ENCODE measurements around the gene PIP4K2A.

PIP4K2A gene

DNA sequence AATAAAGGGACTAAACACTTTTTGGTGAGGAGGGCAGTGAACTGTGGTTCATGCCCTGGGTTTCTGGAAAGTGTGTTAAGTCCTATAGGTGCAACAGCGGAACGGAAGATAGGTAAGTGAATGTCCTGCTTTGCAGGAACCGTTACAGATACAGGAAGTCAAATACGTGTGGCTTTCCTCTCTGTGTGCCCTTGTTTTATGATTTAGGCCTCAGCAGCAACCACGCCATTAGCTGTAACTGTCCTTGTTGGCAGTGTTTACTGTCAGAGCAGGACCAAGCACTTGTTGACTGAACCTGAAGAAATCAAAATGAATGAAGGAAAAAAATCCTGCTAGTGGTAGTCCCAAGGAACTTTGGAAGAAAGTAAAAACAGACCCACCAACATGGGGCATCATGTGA lies 150.3 kb downstream of the PIP4K2A start:
- in situ Hi-C loops (cut with MboI; ENCODE audit: low sequenced_read_pairs): loop anchor here (25.0 kb wide), 1 partner anchor 423 kb away; no protein-coding TSS in a partner anchor

DNA sequence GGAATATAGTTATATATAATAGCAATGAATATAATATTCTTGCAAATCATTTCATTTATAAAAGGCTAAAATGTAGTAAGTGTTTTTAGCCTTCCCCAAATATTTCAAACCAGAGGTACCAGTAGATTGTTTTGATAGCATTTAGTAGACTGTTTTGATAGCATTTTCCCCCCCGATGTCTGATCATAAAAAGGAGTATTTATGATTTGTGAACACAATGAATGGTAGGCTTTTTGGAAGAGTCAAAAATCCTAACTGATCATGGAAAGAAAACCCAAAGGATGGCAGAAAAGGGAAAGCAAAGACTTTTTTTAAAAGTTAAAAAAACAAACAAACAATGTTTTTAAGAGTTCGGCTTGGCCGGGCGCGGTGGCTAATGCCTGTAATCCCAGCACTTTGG lies 152.5 kb downstream of the PIP4K2A start:
- in situ Hi-C loops (cut with MboI; ENCODE audit: low sequenced_read_pairs): loop anchor here (25.0 kb wide), 1 partner anchor 425 kb away; no protein-coding TSS in a partner anchor

DNA sequence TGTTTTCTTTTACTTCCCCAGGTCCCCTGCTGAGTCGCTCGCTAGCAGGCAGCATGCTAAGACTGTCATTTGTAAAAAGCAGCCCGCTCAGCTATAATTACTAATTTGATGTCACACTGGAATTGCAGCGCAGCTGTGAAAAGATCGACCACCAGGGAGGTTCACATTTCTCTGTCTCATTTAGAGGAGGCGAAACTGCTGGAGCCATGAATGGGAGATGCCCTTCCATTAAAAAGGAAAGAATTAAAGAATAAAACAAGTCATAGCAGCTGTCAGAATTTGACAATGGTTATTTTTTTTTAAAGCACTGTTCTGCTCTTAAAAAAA lies 153.5 kb downstream of the PIP4K2A start:
- in situ Hi-C loops (cut with MboI; ENCODE audit: low sequenced_read_pairs): loop anchor here (25.0 kb wide), 1 partner anchor 426 kb away; no protein-coding TSS in a partner anchor

DNA sequence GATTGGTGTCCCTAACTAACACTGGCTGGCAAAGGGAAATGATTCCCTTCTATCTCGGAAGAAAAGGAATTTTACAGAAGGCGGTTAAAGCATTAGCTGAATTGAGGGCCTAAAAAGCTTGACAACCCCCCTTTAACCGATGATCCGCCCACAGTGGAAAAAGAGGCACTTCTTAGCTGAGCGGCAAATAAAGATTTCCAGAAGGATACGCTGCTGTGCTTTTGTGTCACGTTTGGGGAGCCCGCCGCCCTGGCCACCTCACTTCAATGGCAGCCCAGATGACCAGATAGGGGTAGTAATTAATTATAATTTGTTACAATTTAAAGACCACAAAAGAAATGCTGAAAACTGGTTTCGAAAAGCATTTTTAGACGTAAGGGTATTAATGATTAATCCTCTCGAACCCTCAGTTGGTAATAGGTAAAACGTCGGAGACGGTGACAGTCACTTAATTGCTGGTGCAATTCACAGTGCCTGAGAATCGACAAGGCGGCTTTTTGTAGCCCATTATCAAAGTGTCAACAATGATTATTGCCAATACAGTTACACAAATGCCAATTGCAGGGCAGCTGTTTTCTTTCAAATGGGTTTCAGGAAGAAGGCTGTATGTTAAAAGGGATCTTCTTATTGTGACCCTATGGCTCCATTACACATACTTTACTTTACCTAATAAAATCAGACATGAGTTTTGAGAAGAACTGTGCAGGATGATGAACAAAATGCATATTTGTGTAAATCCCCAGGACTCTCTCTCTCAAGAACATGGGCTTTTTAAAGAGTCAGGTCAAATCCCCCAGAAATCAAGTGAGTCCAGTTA lies 154.1 kb downstream of the PIP4K2A start:
- in situ Hi-C loops (cut with MboI; ENCODE audit: low sequenced_read_pairs): loop anchor here (25.0 kb wide), 1 partner anchor 427 kb away; no protein-coding TSS in a partner anchor

DNA sequence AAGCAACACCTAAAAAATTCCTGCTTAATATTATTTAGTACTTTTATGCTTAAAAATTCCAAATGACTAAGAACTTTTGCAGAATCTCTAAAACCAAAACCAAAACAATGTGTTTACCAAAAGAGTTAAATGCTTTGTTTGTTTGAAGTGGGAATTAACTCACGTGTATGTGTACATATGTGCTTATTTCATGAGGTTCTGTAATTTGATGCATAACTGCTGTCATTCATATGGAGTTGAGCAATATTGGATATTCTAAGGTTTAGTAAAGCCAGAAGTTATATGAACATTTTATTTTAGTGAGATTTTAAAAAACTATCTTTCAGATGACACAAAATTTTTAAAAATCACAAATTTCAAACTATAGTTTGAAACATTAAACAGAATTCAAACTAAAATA lies 157.1 kb downstream of the PIP4K2A start:
- in situ Hi-C loops (cut with MboI; ENCODE audit: low sequenced_read_pairs): loop anchor here (25.0 kb wide), 1 partner anchor 430 kb away; no protein-coding TSS in a partner anchor

DNA sequence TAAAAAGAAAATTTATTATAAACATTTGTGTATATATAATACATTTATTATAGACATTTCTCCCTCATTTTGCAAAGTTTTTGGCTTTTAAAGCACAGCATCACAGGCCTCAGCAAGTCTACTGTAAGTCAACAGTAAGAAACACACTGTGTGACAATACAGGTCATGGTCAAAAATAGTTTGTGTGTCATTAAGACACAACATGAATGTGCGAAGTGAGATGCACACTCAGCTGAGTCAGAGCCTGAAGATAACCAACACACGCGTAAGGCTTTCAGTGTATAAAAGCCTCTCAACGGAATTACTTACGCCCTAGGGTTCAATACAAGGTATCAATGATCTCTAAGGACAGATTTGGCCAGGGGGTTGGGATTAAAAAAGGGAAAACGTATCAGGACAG lies 157.6 kb downstream of the PIP4K2A start:
- in situ Hi-C loops (cut with MboI; ENCODE audit: low sequenced_read_pairs): loop anchor here (25.0 kb wide), 1 partner anchor 431 kb away; no protein-coding TSS in a partner anchor

DNA sequence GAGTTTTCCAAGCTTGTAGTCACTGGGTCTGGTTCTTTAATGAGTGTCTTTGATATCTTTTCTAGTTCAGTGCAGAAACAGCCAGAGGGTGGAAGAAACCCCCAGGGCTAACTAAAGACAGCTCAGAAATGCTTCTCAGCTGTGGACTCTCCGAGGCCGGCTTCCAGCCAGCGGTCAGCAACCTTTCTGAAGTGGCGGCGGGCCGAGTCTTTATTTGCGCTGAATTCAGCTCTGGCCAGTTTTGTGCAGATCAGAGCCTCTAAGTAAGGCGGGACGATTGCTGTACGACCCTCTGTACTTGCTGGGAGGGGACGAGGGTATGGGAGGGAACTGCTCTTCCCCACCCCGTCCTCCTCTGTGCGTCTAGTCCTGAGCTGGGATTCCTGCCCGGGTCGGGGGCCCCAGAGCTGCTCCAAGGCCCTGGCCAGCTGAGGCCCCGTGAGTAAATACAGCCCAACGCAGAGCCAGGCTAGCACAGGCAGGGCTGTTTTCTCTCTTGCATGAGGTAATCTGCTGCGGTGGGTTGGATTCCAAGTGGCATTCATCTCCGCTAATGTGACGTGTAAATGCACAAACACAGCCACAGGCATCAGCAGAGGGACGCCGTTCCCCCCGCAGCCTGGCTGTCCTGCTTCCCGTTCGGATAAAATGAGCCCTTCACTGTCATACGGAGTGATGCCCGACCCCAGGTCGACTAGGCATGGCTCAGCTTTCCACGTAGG lies 159.8 kb downstream of the PIP4K2A start:
- in situ Hi-C loops (cut with MboI; ENCODE audit: low sequenced_read_pairs): loop anchor here (25.0 kb wide), 1 partner anchor 433 kb away; no protein-coding TSS in a partner anchor

DNA sequence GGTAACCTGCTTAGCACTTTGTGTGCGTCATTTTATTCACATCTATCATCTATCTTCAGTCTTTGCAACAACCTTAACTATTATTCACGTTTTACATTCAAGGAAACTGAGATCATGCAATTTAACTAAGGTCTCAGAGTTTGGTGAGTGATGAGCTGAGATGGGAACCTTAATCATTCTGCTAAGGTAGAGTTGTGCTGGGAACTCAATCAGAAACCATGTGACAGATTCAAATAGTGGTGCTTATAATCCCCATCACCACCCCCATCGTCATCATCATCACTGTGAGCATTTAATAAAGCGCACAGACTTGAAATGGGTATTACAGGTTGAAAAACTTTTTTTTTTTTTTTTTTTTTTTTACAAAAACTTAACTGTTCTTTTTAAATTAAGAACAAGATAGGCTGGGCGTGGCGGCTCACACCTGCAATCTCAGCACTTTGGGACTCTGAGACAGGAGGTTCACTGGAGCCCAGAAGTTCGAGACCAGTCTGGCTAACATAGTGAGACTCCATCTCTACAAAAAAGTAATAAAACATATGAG lies 160.9 kb downstream of the PIP4K2A start:
- in situ Hi-C loops (cut with MboI; ENCODE audit: low sequenced_read_pairs): loop anchor here (25.0 kb wide), 1 partner anchor 434 kb away; no protein-coding TSS in a partner anchor

DNA sequence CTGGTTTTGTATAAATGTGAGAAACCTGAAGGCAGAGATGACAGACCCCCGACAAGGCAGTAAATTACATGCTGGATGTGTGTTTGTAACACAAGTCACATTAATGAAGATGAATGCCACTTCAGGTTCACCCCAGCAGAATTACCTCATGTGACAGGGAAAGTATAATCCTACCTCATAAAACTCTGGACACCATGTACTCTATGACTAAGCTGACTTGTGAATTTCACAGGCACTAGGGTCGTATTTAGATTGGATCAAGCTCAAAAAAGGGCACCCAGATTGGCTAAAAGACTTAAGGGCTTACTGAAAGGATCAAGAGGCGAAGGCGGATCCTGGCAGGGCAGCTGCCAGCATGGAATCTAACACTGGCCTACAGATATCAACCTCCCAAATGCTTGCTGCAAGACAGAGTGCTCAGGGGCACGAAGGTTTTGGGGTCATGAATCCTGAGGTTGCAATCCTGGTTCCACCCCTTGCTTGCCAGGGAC lies 161.4 kb downstream of the PIP4K2A start:
- in situ Hi-C loops (cut with MboI; ENCODE audit: low sequenced_read_pairs): loop anchor here (25.0 kb wide), 1 partner anchor 434 kb away; no protein-coding TSS in a partner anchor

DNA sequence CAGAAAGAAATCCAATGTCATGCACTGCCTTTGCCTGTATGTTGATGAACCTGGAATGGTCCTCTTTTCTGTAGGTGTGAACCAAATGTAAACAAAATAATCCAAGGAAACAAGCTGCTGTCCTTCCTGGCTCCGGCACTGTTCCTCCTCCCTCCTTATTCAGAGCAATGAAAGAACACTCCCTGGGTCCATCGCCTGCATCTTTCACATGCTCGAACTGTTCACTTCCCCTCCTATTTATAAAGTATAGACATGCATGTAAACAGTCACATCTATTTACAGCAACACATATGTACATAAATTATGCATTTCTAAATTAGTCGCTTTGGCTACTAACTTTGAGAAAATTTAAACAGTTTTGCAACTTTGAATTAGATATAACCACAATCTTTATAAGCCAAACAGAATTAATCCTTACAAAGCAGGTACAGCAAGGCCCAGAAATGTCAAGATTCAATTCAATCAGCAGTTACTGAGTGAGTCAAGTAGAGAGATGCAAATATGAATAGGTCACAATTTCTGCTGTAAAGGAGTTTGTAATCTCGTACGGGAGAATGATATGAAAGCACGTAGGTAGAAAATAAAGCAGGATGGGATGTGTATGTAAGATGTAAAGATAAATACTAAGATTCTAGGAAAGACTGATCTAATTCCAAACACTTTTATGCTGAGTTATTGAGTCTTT lies 162.6 kb downstream of the PIP4K2A start:
- in situ Hi-C loops (cut with MboI; ENCODE audit: low sequenced_read_pairs): loop anchor here (25.0 kb wide), 1 partner anchor 435 kb away; no protein-coding TSS in a partner anchor

DNA sequence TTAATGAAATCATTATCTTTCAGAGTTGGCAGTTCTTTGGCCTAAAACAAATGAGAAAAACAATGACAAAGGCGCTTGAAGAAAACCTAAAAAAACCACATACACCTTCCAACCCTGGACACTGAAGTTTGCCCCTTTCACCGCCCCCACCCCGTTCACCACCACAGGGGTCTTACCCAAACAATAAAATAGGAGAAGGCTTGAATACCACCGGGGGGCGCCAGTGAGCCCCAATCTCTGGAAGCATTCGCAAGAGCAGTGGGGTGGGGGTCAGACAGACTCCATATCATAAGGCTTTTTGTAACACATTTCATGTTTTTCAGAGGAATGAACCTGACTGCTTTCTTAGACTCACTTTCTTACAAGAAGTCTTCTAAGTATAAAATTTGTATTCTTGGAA lies 163.6 kb downstream of the PIP4K2A start:
- in situ Hi-C loops (cut with MboI; ENCODE audit: low sequenced_read_pairs): loop anchor here (25.0 kb wide), 1 partner anchor 437 kb away; no protein-coding TSS in a partner anchor

DNA sequence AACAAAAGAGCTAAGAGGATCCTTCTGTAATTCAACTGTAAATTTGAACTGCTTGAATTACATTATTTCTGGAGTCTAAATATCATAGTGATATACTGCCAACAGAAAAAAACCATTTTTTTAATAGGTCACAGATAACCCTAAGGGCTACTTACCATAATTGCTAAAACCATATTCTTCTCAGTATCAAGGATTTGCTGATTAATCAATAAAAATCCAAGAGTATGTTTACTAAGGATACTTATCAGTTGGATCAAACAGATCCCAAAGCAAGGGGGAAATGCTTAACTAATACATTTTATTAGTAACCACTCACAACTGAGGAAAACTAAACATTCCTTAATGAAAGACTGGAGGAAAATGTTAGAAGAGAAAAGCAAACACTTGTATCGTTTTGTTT lies 166.0 kb downstream of the PIP4K2A start:
- in situ Hi-C loops (cut with MboI; ENCODE audit: low sequenced_read_pairs): no loop called here

DNA sequence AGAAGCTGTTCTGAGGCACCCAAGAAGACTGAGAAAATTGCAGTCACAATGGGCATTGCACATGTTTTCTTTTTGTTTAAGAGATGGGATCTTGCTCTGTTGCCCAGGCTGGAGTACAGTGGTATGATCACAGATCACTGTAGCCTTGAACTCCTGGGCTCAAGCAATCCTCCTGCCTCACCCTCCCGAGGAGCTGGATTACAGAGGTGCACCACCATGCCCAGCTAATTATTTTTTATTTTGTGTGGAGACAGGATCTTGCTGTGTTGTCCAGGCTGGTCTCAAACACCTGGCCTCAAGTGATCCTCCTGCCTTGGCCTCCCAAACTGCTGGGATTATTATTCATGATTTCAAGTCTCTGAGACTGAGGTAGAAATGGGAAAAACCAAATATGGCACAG lies 168.7 kb downstream of the PIP4K2A start:
- in situ Hi-C loops (cut with MboI; ENCODE audit: low sequenced_read_pairs): no loop called here

DNA sequence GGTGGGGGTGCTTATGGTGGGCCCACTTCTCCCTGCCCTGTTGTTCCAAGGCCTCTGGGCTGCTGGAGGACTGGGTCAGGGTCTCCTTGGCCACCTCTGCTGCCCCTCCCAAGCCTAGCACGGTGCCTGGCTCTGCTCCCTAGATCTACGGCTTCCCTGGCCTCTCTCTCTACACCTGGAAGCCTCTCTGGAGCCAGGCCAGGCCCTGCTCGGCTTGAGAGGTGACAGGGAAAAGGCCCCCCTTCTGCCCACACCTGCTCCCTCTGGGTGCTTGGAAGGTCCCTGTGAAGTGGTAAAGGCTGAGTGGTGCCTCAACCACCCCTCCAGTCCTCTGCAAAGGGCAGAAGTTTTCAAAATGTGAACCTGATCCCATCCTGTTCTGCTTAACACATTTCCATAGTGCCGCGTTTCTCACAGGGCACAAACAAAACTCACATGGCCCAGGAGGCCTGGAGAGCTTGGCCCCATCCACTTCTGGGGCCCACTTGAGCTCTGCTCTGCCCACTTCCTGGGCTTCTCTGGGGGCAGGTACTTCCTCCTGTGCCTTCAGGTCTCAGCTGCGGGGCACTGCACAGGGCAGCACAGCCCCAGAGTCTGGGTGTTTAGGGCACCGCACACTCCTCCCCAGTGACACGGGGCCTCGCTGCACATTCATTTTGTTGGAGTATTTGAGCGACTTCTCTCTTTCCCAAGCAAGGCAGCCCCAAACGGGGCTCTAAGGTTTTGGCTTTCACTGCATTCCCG lies 169.9 kb downstream of the PIP4K2A start:
- in situ Hi-C loops (cut with MboI; ENCODE audit: low sequenced_read_pairs): no loop called here

DNA sequence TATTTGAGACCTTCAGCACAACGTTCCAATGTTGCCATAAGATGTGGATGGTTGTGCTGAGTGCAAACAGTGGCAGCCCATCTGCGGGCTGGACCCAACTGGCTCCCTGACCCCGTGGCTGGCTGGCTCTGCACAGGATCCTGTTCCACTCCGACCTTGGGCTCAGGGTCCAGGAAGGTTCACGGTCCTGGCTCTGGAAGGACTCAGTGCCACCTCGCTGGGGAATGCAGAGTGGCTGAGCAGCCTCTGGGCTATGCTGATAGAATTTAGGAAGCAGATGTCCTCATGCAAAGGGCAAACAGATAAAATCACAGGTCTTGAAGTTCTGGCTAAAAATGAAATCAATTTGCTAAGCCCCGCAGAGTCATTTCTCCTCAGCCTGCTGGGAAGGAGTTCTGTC lies 171.6 kb downstream of the PIP4K2A start:
- in situ Hi-C loops (cut with MboI; ENCODE audit: low sequenced_read_pairs): no loop called here

DNA sequence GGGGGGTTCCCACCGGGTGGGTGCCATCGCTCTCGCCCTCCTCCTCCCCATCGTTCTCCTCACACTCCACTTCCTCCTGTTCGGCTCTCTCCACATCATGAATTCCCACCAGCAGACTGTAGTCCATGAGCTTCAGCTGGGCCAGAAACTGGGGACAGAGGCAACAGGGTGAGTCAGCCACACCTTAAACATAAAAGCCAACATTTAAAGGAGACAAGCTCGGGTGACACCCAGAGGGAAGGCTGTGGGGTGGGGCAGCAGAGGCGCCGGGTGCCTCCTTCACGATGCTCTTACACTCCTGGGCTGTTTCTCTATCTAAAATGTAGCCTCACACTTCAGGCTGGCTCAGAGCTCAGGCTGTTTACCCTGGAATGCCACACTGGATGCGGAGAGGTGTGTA lies 172.5 kb downstream of the PIP4K2A start:
- in situ Hi-C loops (cut with MboI; ENCODE audit: low sequenced_read_pairs): no loop called here

DNA sequence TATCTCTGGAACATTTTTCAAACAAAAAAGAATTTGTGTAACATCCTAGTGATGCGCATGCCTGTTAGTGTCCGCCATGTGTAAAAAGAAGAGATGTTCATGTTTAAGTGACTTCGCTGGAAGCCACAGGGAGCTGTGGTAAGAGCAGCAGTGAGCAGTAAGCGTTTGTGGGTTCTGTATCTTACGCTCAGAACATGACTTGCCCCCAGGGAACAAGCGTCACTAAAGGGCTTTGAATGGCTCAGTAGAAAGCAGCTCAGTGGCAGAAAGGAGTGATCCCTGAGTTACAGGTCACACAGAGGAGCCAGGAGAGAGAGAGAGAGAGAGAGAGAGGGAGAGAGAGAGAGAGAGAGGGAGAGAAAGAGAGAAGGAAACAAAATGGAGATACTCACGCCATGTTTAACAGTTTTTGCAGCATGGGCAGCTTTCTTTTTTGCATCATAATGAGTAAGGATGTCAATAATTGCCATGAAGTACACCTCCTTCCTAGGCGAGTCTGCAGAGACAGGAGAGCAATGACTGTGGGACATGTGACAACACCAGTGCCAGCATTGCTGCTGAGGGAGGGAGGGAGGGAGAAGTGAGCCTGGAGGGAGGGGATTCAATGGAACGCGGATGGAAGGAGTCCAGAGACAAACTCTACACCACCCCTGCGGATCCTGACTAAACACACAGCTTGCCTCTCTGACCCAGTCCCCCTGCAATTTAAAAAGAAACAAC lies 174.6 kb downstream of the PIP4K2A start:
- in situ Hi-C loops (cut with MboI; ENCODE audit: low sequenced_read_pairs): no loop called here

DNA sequence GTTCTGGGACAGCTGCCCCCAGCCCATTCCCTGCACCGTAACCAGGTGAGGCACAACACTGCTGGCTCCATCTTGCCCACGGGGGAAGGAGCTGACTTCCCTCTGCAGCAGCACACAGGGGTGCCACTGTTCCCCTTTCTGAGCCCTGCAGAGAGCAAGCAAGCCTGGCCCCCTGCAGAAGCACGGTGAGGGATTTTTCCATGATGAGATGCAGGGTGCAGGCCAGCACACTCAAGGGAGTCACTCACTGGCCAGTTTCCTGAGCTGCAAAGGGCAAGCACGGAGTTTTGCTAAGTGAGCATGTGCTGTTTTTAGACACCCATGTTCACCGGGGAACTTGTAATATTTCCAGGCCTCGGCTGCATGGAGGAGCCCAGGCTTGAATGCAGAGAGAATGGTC lies 176.6 kb downstream of the PIP4K2A start:
- in situ Hi-C loops (cut with MboI; ENCODE audit: low sequenced_read_pairs): no loop called here

DNA sequence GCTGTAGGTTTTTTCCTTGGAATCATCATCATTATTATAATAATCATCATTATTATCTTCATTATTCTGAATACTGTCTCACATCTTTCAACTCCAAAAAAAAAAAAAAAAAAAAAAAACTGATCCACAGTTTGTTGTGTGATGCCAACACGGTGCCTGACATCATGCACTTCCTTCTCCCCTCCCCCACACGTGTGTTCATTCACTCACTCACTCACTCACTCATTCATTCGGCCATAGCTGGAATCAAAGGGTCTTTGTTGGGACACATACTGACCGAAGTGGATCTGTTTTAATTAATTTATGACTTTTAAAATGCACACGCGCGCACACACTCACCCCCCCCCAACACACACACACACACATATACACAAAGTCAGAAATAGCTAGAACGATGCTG lies 177.8 kb downstream of the PIP4K2A start:
- in situ Hi-C loops (cut with MboI; ENCODE audit: low sequenced_read_pairs): no loop called here
